NCI-H526 (cell line): ENCODE results near the gene G3BP2.
"Not testable (repeated sequence)": the region's sequence is repeated elsewhere in the genome, so short reads cannot be mapped to it uniquely, and the experiment has no call there.

Experiments
- DNase-seq, 2 experiments: peaks; one replicate each; lab custom pipeline; 2025; lab: John Stamatoyannopoulos, UW

The G3BP2 gene

GRCh38 chr4:75683482-75684155 lies 10.4 kb upstream of the G3BP2 start:
- no peak for DNase-seq

DNA sequence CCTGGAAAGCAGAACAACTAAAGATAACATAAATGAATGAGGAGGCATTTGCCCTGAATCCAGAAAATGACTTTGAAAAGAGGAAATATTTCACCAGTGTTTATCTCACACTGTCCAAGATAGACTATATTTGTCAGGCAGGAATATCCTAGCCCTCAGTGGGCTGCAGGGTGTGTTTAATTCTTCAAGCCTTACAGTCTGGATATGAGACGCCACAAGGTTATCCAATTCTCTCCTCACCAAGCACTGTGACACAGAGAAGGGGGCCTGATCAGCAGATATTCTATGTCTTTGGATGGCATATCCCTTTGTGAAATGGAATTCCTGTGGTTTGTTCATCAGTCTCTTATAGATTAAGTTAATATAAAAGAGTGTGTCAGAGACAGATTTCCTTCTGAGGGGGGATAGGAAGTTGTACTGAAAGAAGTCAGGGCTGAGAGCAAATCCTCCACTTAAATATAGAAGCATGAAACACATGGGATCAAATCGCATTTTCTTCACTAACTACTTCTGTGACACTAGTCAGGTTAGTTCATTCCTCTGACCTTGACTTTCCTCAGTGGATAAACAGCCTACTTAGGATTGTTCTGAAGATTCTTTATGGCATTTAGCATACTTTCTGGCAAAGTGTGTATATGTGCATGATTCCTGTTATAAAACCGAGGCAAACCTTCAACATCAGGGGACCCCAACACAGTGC lies 6.8 kb upstream of the G3BP2 start:
- no peak for DNase-seq

DNA sequence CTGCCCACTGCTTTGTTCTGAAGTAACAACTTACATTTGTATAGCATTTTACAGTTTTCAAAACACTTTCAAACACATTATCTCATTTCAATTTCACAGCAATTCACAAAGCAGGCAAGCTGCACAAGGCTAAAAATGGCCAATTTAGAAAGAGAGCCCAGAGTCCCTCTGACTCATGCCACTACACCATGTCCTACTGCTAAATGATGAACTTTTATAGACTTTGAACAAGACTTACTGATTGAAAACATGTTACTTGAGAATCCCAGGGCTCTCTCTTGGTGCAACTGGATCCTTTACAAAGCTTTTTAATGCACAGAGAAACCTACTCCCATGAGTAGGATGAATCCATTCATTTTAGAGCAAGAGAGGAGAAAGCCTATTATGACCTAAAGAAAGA lies 5.8 kb upstream of the G3BP2 start:
- DNase-seq: no peak

GRCh38 chr4:75678473-75678872 lies 5.3 kb upstream of the G3BP2 start:
- no peak for DNase-seq

GRCh38 chr4:75675004-75675531 lies 1.9 kb upstream of the G3BP2 start:
- DNase-seq: no peak

DNA sequence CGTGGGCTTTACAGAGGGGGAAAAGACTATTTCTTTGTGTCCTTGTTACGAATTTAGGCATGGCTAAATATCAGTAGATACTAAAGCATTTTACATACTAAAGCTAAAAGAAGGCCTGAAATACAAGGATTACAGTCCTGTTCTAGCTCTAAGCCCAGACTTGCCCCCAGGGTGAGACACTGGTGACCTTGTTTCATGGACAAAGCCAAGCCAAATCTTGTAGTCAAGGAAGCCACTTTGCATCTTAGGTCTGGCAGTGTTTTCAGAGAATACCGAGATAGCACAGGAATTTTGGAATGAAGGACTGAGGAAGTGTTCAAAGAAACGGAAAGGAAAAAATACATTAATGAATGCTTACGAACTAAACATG lies 733 bp upstream of the G3BP2 start:
- peak in 1 of 2 experiments; percentile 22 for DNase-seq

- peak; percentile 28 to 61 for DNase-seq
Measured at GRCh38 chr4:75672461-75673026, 667 bp downstream of the G3BP2 start.

DNA sequence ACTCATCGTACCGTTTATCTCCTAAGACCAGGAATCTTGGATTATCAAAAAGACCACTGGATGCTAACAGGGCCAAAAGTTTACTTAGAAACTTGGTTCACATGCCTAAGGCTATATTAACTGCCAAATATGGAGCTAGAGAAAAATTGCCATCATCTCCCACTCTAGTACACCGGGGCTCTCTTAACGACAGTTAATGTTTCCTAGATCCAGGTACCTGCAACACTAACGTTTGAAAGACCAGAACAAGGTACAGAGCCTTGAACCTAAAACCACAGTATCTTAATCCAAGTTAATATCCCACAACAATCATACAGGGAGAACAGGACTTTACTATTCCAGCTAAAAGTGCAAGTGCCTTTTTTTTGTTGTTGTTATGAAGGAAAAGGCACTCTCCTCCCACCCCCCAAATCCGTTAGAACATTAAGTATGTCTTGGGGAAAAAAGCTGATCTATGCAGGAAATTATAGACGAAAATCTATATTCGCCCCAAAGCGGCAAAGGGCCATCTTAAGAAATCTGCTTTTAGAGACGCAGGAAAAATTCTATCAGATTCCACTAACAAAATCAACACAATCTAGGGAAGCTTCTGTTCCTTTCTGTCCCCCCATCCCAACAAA lies 1.3 kb downstream of the G3BP2 start:
- DNase-seq: peak in 1 of 2 experiments; percentile 5

DNA sequence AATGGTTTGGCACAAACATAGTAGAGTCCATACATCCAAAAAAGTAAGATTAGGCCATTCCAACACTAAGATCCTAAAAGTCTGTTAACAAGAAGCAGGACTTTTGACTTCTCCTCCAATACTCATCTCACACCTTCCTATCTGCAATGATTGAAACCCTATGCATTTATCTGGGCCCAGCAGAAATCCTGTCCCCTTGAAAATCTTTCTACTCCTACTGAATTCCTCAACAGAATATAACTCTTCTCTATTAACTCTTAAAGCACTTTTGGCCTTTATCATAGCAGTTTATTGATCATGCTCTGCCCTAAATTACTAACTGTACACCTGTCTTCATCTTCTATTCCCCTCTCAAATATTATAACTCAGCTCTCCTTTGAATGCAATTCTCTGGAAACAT lies 4.6 kb downstream of the G3BP2 start:
- no peak for DNase-seq

GRCh38 chr4:75667636-75668035 lies 5.6 kb downstream of the G3BP2 start:
- not testable (repeated sequence) for DNase-seq

DNA sequence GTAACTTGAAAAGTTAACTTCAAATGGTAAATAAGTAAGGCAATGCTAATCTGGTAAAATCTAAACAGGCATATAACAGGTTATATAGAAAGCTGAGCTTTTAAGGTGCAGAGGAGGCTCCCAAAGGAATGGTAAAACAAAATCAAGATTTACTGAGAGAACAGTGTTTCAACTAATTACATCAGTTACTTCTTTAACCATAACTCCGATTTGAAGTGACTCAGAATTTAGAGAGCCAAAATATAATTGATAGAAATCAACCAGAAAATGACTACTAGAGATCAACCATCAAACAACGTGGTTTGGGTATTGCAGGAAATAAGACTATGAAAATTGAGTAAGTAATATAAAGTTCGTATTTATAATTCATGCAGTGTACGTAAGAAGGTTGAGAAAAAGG lies 6.9 kb downstream of the G3BP2 start:
- no peak for DNase-seq

DNA sequence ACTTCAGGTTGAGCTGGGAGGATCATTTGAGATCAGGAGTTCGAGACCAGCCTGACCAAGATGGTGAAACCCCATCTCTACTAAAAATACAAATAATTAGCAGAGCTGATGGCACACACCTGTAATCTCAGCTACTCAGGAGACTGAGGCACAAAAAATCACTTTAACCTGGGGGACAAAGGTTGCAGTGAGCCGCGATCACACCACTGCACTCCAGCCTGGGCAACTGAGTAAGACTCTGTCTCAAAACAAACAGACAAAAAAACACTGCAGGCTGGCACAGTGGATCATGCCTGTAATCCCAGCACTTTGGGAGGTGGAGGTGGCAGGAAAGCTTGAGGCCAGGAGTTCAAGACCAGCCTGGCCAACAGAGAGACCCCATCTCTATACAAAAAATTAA lies 8.6 kb downstream of the G3BP2 start:
- DNase-seq: not testable (repeated sequence)

DNA sequence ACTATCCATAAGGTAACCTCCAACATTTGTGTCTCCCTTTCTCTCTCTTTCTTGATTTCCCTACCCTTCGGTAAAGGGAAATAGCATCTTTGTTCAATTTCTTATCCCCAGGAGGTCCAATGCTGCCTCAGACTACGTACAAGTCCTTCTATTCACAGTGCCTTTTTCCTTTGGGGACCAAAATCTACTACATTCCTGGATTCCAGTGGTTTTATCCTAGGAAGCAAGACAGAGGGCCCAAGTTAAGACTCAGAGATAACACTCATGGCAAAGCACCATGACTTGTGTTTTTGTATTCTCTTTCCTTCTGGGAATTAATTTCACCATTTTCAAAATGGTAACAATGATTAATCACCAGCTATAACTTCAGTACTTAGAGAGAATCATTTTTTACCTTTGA lies 10.6 kb downstream of the G3BP2 start:
- DNase-seq: no peak

GRCh38 chr4:75660491-75660890 lies 12.7 kb downstream of the G3BP2 start:
- no peak for DNase-seq

DNA sequence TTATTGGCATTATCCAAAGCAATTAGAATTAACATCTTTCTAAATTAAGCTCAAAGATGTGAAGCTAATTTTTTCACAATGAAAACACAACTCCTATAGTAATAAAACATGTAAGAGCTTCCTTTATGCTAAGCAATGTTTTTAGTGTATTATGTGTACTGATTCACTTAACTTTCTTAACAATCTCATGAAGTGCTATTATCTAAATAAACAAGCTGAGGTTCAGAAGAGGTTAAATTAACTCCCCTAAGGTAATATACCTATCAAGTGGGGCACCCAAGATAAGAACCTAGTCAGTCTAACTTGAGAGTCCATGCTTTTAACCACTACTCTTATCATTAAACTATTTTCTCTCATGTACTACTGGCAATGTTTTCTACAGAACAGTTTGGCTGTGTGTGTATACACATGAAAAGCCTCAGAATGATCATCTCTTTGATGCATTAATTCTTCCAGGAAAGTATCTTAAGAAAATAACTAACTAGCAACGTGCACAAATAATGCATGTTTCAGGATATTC lies 13.6 kb downstream of the G3BP2 start:
- DNase-seq: no peak

DNA sequence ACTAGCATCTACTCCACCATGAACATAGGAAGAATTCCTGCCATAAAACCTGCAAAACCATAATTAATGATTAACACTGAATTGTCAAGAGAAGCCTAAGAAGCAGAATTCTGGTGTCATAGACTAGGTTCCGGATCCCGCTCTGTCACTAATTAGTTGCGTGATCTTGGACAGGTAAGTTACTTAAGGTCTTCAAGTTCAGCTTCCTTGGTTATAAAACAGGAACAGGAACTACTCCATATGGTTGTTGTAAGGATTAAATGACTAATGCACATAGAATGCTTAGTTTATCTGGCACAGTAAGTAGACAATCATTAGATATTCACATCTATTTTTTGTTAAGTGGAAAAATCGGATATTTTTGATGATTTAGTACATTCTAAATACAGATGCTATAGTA lies 14.3 kb downstream of the G3BP2 start:
- DNase-seq: no peak

GRCh38 chr4:75655562-75655961 lies 17.6 kb downstream of the G3BP2 start:
- DNase-seq: no peak

DNA sequence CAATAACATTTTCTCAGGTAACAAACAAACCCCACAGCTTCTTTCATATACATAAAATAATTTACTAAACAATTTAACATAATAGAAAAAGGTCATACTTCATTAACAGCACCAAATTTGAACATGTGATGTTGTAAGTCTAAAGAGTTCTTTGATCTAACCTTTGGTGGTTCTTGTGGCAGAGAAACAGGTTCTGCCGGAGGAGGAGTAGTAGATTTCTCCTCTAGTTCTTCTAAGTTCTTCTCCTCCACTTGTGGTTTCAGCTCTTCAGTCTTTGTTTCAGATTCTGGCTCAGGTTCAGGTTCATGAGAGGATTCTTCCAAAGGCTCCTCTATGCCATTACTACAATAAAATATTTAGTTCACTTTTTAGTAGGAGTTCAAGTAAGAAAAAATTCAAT lies 18.3 kb downstream of the G3BP2 start:
- no peak for DNase-seq

DNA sequence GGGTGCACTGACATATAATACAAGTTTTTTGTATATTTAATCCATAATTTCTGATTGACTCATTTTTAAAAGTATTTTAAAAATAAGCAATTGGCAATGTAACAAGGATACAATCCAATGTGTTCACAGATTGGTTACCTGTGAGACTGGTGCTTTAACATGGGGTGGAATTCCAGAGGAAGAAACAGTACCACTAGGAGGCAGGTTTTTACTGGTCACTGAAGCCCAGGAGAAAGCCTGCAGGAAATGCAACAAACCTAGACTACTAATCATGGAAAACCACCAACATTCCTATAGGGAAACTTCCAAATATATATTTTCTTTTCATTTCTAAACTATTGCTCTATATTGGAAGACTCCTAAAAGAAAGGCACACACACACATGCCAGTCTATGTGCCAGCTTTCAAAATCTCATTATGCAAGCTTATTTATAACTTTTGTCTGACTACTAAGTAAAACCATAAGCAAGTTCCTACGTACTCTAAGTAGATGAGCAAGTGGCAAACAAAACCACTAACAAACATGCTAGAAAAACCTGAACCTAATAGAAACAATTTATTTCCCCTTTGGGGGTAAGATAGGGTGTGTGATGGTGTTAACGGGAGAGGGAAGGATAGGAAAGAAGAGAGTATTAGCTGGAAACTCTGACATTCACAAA lies 19.2 kb downstream of the G3BP2 start:
- peak in 1 of 2 experiments; percentile 36 for DNase-seq

DNA sequence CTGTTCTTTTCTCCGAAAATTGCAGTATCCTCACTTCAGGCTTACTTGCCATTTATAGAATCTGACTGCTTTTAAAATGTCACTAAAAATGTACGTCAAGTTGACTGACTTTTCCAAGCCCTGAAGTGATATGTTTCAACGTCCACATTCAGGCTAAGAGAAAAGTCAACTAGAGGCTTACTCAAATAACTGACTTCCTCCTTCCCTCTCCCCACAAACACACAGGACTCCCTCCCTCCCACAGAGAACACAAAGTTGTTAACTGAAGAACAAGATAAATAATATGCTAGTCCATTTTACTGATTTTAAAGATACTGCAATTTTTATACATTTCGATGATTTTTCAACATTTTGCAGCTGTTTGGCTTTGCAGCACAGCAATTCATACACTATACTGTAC lies 29.1 kb downstream of the G3BP2 start:
- DNase-seq: no peak

DNA sequence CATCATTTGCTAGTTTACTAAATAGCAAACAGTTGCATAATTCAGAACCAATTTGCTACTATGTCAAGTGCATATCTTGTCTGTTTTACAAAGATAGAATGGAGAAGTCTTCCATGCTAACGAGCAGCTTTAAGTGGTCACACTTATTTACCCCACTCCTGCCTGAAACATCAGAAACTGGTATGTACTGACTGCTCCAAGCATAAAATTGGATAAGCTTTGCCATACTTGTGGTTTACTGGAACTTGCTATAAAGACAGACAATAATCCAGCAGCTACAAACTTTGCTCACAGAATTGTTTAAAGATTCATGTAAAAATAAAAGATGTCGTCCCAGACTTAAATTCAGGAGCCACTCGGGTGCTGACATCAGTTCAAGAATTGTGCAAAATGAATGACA lies 29.6 kb downstream of the G3BP2 start:
- no peak for DNase-seq

DNA sequence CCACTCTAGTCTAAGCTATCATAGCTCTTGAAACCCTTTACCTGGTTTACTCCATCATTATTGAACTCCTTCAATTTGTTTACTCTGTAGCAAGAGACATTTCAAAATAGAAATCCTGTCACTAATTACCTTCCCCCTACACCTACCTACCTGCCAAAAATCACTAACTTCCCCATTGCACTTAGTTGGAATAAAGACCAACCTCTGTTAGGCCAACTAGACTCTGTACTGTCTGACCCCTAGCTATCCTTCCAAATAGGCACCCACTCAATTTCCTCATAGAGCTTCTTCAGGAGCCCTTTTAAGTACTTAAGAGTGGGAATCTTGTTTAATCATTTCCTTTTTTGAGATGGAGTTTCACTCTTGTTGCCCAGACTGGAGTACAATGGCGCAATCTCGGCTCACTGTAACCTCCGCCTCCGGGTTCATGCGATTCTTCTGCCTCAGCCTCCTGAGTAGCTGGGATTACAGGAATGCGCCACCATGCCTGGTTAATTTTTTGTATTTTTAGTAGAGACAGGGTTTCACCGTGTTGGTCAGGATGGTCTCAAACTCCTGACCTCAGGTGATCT lies 34.0 kb downstream of the G3BP2 start:
- no peak for DNase-seq
